GM18858 (cell line): ENCODE data around the gene MCRIP1.

Source experiments
- ATAC-seq: cut with Tn5 transposase; IDR thresholded peaks from one replicate; pipeline ENCODE4 v1.9.1; 2021; ENCODE audit not compliant: unreplicated experiment

Gene MCRIP1

DNA sequence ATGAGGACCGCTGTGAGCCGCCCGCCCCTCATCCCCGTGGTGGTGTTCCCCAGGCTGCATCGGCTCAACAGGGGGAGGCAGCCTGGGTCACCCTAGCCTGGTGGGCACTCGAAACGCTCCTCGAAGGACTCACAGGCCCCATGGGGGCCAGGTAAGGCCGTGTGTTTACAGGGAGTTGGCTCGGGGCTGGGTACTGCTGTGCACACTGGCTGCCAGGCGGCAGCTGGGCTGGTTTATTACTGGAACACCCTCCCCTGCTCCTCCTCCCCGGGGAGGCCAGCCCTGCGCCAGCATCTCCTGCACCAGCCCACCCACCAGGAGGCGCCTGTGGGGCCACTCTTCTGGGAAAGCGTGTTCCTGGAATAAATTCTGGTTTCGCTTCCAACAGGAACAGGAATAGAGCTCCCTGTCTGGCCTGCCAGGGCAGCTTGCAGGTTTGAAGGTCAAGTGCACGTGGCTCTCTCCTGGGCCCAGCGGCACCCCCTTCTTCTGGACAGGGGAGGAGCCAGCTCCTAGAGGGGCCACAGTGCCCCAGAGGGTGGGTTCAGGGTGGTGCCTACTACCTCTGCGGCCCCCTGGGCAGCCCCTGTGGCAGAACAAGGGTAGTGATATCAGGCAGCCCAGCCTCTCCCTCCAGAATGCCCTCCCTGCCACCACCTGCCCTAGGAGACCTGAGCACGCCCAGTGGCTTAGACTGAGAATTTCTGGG, 11.3 kb downstream of the MCRIP1 start:
- ATAC-seq, result no peak

DNA sequence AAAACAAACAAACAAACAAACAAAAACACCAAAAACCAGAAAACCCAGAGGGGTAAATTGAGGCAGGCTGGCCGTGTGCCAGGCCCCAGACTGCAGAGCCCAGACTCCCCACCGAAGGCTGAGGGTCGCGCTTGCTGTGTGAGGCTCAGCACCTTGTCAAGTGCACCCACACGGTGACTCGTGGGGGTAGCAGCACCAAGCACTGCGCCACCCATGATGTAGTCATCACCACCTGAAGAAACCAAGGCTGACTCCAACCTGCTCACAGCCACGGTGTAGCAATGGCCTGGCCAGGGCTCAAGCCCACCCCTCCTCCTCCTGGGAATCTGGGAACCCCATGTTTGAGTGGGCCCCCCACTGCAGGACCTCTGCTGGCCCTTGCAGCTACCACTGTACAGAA, 11.9 kb downstream of the MCRIP1 start:
- ATAC-seq, result no peak

DNA sequence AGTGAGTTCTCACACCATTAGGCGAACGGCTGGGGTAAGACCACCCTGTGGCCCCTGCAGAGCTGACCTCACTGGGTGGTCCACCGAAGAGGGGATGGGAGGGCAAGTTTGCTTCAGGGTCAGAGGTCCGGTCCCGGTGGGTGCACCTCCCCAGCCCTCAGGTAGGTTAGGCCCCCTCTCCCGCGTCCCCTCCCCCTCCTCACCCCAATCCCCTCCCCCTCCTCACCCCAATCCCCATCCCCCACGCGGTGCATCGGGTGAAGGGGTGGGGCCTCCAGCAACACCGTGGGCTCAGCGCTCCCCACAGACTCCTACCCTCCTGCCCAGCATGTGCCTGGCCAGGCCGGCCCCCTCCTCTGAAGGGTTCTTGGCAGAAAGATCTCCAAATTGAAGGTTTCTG, 13.4 kb downstream of the MCRIP1 start:
- ATAC-seq, result no peak

DNA sequence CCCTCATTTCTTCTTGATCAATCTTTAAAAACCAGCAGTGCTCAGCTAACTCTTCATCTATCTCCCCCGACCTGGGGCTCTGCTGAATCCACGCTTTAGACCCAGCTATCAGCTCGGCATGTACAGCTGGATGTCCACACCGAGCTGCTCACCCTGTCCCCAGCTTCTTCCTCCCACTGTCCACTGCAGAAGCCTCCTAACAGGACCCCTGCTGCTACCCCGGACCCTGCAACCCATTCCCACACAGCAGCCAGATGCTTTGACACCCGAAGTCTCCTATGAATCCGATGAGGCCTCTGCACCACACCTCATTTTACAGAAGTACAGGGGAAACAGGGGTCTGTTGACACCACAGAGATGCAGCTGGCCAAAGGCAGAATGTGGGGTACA, 15.3 kb downstream of the MCRIP1 start:
- ATAC-seq, result no peak

DNA sequence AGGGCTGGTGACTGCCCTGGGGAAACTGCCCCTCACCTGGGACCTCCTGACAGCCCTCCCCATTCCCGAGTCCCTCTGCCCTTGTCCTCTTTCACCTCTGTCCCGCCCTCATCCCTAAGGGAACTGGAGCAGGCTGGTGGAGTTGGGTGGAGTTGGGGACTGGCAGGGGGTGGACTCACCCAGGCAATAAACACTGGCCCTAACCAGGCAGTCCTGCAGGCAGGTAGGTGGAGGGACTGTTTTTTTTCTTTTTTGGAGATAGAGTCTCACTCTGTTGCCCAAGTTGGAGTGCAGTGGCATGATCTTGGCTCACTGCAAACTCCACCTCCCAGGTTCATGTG, 17.5 kb downstream of the MCRIP1 start:
- ATAC-seq, result no peak

DNA sequence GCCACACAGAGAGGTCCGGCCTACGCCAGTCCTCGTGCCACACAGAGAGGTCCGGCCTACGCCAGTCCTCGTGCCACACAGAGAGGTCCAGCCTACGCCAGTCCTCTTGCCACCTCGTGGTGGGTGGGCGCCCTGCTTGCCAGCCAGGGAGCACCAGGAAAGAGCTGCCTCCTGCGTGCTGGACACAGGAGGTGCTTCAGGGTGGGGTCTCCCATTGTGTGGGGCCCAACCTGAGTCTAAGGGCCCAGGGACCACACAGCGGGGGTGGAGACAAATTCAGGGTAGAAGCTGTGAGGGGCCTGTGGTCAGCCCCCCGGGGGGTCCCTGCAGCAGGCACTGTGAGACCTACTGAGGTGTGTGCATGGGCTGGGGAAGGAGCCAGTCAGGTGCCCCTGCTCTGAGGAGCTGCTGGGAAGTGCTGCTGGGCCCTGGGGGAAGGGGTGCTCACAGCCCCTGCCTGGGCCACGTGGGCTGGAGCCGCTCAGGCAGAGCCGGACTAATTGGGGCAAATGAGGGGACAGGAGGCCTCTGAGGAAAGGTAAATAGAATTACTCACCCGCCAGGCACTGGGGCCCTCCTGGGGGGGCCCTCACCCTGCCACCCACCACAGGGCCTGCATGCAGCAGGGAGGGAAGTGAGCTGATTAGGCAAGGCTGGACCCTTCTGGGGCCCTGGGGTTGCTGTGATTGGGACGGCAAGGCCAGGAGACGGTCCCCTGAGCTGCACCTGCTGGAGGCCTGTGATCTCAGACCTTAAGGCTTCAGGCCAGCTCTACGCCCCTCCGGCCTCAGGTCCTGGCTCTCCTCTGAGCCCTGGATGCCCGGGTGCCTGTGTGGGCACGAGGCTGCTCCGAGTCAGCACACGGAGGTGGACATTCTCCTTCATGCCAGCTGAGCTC, 18.1 kb downstream of the MCRIP1 start:
- no peak for ATAC-seq

DNA sequence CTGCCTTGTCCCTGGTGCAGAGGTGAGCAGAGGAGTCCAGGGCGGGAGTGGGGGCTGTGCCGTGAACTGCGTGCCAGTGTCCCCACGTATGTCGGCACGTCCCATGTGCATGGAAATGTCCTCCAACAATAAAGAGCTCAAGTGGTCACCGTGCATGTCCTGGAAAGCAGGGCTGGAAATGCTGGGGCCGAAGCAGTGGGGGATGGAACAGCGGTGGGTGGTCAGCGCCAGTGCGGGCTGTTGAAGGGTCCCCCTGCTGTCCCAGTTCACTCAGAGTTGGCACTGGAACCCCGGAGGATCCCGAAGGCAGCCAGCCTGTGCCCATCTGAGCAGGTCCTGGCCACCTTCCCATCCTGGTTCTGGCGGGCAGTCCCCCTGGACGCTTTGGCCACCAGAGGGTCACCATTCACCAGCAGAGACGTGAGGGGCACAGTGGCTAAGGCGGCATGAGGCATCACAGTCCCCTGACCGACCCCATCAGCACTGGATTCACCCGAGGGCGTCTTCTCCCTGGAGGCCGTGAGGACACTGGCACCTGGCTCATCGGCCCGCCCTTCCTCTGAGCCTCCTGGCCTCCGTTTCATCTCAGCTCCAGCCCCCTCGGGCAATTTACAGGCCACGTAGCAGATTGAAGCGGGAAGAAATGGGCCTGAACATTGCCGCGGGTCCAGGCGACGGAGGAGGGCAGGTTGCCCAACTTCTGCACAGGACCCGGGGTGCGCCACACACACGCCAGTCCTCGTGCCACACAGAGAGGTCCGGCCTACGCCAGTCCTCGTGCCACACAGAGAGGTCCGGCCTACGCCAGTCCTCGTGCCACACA, 19.0 kb downstream of the MCRIP1 start:
- no peak for ATAC-seq

DNA sequence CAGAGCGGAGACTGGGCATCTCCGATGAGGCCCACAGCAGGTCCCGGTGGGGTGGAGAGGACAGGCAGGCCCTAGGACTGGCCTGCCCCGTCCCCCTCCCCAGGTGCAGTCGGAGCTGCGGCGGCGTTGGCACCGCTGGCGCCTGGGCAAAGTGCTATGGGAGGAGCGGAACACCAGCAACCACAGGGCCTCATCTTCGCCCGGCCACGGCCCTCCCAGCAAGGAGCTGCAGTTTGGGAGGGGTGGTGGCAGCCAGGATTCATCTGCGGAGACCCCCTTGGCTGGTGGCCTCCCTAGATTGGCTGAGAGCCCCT, 19.8 kb downstream of the MCRIP1 start:
- no peak for ATAC-seq

DNA sequence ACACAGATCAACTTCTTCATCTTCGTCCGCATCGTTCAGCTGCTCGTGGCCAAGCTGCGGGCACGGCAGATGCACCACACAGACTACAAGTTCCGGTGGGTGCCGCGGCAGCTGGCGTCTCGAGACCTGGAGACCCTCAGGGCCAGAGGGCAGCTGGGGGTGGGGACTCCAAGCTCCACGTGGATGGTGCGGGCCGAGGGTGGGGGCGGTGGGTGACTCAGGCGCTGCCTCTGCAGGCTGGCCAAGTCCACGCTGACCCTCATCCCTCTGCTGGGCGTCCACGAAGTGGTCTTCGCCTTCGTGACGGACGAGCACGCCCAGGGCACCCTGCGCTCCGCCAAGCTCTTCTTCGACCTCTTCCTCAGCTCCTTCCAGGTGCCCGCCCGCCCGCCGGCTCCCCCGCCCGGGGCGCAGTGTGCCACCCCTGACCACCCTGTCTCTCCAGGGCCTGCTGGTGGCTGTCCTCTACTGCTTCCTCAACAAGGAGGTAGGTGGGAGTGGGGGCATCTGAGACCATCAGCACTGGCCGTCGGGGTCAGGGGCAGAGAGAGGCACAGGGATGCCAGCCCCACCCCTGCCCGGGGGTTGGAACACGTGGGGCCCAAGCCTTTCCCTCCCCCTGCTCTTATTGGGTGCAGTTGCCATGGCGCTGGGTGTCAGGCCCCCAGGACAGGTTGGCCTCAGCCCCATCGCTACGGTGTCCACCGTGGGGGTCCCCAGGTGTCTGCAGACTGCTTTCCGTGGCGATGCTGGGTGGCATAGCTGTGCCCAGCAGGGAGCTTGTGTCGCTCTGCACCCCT, 20.3 kb downstream of the MCRIP1 start:
- ATAC-seq, result no peak

DNA sequence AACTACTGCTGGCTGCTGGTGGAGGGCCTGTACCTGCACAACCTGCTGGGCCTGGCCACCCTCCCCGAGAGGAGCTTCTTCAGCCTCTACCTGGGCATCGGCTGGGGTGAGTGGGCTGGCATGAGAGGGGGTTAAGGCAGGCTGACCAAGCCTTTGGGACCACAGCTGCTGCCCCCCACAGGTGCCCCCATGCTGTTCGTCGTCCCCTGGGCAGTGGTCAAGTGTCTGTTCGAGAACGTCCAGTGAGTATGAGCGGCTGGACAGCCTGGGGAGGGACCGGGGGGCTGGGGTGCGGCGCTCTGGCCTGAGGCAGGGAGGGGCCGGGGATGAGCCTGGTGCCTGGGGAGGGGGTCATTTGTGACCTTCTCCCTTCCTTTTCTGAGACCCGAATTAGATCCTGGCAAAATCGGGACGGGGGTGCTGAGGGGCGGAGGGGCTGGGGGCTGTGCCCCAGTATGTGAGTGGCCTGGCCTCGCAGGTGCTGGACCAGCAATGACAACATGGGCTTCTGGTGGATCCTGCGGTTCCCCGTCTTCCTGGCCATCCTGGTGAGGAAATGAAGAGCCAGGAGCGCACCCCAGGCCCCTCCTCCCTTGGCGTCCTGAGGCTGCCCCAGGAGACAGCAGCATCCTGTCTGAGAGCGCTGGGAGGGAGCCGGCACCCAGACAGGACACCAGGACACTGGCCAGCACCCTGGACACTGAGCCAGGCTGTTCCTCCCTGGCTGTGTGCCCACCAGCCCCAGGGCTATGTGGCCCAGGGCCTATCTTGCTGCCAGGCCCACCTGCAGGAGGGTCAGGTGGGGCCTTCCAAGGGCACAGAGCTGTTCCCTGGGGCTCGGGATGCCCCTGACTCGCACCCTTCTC, 21.2 kb downstream of the MCRIP1 start:
- no peak for ATAC-seq

DNA sequence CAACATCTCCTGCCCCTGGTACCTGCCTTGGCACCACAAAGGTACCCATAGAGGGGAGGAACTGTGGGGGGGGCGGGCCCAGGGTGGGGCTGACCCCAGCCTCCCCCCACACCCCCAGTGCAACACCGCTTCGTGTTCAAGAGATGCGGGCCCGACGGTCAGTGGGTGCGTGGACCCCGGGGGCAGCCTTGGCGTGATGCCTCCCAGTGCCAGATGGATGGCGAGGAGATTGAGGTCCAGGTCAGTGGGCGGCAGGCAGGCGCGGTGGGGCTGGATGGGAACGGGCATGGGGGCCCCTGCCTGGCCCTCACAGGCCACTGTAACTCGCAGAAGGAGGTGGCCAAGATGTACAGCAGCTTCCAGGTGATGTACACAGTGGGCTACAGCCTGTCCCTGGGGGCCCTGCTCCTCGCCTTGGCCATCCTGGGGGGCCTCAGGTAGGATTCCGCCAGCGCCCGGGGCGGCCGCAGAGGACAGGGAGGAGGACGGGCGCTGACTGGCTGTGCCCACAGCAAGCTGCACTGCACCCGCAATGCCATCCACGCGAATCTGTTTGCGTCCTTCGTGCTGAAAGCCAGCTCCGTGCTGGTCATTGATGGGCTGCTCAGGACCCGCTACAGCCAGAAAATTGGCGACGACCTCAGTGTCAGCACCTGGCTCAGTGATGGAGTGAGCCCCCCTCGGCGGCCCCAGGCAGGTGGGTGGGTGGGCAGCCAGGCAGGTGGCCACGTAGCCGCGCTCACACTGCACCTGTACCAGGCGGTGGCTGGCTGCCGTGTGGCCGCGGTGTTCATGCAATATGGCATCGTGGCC, 22.0 kb downstream of the MCRIP1 start:
- no peak for ATAC-seq

DNA sequence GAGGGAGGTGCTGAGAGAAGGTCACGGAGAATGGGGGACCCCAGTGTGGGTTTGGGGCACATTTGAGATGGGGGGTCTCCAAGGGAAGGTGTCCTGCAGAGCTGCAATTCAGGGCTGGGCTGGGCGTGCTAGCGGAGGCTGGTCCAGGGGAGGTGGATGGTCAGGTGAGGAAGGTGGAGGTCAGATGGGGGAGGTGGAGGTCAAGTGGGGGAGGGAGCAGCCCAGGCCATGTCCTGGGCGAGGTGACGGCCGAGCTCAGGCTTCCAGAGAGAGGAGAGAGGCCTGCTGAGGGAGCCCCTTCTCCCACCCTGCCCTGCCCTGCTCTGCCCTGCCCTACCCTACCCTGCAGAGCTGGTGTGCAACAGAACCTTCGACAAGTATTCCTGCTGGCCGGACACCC, 22.6 kb downstream of the MCRIP1 start:
- no peak for ATAC-seq

DNA sequence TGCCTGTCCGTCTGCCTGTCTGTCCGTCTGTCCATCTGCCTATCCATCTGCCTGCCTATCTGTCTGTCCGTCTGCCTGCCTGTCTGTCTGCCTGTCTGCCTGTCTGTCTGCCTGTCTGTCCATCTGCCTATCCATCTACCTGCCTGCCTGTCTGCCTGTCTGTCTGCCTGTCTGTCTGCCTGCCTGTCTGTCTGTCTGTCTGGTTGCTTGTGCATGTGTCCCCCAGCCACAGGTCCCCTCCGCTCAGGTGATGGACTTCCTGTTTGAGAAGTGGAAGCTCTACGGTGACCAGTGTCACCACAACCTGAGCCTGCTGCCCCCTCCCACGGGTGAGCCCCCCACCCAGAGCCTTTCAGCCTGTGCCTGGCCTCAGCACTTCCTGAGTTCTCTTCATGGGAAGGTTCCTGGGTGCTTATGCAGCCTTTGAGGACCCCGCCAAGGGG, 23.5 kb downstream of the MCRIP1 start:
- ATAC-seq, result no peak

DNA sequence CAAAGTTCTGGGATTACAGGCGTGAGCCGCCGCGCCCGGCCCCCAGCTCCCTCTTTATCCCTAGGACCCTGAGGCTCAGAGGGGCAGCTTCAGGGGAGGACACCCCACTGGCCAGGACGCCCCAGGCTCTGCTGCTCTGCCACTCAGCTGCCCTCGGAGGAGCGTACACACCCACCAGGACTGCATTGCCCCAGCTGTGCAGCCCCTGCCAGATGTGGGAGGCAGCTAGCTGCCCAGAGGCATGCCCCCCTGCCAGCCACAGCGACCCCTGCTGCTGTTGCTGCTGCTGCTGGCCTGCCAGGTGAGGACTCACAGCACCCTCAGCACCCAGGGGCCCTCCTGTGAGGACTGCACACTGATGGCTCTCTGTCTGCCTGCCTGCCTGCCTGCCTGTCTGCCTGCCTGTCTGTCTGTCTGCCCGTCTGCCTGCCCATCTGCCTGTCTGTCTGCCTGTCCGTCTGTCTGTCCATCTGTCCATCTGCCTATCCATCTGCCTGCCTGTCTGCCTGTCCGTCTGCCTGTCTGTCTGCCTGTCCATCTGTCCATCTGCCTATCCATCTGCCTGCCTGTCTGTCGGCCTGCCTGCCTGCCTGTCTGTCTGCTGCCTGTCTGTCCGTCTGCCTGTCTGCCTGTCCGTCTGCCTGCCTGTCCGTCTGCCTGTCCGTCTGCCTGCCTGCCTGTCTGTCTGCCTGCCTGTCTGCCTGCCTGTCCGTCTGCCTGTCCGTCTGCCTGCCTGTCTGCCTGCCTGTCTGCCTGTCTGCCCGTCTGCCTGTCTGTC, 24.1 kb downstream of the MCRIP1 start:
- ATAC-seq, result no peak

DNA sequence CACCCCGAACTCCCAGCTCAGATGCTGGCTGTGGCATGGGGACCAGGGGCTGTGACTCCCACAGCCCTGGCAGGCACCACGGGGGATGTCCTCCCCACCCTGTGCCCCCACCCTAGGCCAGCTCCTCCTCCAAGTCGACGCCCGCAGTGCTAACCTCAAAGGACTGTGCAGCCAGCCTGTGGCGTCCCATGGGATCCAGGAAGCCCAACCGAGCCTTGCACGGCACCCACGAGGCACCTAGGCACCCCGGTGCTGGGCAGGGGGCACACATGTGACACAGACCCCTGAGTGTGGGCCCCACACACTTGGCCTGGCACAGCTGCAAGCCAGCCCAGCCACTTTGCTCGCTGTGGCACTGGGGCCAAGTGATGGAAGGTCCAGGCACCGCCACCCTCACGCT, 25.3 kb downstream of the MCRIP1 start:
- ATAC-seq, result no peak

DNA sequence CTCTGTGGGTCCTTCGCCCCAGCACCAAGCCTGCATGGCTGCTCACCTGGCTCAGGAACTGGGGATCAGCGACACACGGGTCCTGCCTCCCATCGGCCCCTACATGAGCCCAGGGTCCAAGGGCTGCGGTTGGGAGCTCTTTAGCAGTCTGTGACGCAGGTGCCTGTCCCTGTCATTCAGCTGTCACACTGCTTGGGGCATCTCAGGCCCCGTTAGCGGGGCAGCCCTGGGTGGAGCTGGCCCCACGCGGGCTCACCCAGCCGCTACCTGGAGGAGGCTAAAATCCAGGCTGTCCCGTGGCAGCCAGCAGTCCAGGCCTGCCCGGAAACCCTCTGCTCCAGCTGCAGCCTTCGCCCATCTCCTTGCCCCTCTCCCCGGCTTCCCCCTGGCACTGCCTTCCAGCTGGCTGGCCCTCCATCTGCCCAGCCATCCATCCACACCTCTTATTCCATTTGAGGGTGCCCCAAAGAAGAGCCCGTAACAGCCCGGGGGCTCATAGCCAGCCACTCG, 25.8 kb downstream of the MCRIP1 start:
- no peak for ATAC-seq

DNA sequence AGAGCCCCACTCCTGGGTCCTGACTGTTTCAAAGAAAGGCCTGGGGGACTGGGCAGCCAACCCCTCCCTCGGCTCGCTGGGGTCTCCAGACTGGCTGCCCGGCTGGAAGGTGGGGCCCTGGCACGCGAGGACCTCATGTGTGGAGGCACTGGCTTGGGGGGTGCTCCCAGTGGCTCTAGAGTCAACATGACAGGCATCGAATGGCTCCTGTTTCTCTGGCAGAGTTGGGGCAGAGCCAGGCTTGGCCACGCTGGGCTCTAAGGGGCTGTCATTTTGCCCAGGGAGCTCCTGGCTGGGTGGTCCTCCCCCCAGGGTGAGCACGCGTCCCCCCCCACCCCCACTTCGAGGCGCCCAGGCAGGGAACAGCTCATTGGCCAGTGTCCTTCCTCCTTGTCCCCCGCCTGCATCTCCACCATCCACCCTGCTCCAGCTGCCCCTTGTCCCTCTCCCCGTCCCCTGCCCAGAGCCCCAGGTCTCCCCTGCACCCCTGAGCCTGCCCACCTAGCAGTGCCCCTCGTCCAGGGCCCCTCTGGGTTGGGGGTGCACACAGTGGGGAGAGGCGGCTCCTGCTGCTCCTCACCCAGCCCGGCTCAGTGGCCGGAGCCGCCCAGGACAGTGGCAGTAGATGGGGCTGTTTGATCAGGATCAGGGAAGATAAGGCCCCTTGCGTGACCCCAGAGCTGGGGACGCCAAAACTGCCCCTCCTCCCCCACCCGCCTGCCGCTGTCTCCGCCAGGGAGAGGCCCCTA, 26.5 kb downstream of the MCRIP1 start:
- ATAC-seq, result no peak
